Measurements from ENCODE around the gene TP63. TPM values are rescaled to one million over a fixed set of nuclear protein-coding genes. Genes with fewer than 3 reads are reported as not detected.

The TP63 gene
- total RNA-seq, 4 donors from 2014 or later, result 0.27 TPM; not detected in 3

DNA sequence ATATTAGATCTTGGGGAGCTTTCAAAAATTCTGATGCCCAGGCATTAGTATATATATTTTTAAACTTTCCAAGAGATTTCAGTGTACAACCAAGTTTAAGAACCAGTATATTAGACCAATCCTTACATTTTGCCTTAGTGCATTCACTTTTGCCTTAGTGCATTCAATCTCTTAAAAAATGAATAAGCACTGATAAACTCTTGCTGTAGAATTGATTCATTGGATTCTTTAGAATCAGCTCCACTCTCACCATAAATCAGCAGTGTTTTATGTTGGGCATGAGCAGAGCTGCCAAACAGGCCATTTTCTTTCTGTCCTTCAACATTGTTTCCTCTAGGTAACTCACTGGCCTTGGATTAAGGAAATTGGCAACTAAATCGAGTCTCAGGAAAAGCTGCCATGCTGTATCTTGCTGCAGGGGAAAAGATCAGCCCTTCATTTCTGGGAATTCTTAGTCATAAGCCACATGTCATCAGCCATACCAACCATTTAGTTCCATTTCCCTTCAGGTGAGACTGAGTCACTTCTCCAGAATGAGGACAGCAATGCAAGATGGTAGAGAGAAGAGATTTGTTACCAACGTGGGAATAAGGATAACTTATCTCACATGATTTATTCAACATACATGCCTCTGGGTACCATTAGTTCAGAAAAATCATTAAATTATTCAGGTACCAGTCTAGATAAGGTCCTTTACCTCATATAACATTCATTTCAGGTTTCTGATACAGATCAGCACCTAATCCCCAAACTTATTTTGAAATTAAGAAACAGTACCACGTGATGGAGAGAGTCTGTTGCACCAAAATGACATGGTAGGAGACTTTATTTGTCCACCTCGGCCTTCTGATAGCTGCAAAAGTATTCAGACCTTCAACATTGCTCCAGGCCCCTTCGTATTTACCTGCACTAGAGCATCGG, 297.0 kb downstream of the TP63 start:
- Histone ChIP-seq H3K9me3 (no peaks in the 10 kb centered on the region), H3K27ac (no peak overlapping the region), H3K36me3 (no peaks in the 10 kb centered on the region), H3K27me3 (no peaks in the 10 kb centered on the region), H3K4me3 (no peak overlapping the region), H3K4me1 (no peaks in the 10 kb centered on the region)
- no peak for DNase-seq
- TF ChIP-seq, protein P1, sequence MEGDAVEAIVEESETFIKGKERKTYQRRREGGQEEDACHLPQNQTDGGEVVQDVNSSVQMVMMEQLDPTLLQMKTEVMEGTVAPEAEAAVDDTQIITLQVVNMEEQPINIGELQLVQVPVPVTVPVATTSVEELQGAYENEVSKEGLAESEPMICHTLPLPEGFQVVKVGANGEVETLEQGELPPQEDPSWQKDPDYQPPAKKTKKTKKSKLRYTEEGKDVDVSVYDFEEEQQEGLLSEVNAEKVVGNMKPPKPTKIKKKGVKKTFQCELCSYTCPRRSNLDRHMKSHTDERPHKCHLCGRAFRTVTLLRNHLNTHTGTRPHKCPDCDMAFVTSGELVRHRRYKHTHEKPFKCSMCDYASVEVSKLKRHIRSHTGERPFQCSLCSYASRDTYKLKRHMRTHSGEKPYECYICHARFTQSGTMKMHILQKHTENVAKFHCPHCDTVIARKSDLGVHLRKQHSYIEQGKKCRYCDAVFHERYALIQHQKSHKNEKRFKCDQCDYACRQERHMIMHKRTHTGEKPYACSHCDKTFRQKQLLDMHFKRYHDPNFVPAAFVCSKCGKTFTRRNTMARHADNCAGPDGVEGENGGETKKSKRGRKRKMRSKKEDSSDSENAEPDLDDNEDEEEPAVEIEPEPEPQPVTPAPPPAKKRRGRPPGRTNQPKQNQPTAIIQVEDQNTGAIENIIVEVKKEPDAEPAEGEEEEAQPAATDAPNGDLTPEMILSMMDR (IDR thresholded peaks at IDR 0.05), result no peak
- no peak for TF ChIP-seq POLR2A (IDR thresholded peaks at IDR 0.05)

DNA sequence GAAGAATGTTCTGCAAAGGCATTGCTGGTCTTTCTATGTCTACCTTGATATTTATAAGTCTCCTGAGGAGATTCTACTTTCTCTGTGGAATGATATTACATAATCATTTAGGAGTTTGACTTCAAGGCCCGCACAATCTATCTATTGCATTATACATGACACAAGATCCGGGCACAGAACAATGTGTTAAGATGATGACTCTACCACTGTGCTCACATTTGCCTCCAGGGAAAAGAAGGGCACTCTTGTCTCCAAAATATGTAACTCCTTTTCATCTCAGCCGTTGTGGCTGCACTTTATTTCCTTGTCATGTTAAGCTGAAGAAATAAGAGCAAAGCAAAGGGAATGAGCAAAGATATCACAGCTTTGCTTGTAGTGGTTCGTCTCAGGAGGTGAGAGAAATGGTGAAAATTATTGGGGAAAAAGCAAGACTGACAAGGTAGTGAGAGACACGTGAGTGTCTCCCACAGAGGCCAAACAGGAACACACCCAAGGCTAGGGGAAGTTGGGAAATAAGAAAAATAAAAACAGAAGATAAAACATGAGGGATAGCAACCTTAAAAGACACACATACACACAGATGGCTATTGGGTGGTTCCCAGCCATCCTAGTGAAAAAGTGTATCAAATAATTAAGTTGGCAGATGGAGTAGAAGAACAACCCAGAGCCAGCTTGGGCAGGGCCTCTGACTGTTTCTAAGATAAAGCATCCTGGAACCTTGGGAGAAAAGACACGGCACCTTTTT, 305.2 kb downstream of the TP63 start:
- DNase-seq, result no peak
- Histone ChIP-seq H3K27ac (no peak overlapping the region), H3K4me1 (no peaks in the 10 kb centered on the region), H3K36me3 (no peaks in the 10 kb centered on the region), H3K27me3 (no peaks in the 10 kb centered on the region), H3K9me3 (no peaks in the 10 kb centered on the region), H3K4me3 (no peak overlapping the region)
- no peak for TF ChIP-seq POLR2A (IDR thresholded peaks at IDR 0.05)
- TF ChIP-seq, protein P1 (IDR thresholded peaks at IDR 0.05), result no peak

DNA sequence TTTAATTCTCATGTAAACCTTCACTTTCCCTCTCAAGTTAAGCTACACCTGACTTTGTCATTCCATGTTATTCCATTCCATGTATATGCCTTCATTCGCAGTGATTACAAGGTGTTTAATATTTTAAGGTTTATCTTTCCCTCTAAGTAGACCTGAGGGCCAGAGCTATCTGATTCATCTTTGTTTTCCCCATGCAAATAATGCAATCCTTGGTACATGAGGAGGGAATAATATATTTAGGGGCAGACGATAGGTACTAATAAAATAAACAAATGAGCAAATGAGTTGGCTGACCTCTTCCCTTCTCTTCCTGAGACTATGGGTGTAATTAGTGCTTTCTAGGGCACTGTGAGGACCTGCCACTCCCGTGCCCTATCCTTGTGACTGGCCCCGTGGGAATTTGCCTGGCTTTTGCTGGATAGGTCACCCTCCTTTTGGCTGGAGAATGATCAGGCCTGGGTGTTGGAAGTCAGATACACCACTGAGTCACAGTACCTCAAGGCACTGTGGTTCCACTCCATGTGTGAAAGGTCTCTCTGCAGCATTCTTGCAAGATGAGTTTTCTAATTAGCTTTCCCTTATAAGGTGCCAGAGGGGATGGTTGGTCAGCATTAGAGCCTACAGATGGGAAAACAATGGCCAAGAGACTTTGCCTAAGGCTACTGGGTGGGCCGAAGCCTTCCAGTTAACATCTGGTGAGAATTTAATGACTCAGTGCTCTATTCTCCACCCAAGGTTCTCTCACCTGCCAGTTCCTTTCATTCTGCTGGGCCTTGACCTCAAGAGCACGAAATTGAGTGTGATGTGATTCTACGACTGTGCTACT, 306.3 kb downstream of the TP63 start:
- TF ChIP-seq, protein P1 (IDR thresholded peaks at IDR 0.05), result no peak
- TF ChIP-seq POLR2A (IDR thresholded peaks at IDR 0.05), result no peak
- no peaks in the 10 kb centered on the region for H3K9me3 ChIP-seq
- H3K36me3 ChIP-seq, result no peaks in the 10 kb centered on the region
- no peak overlapping the region for H3K4me3 ChIP-seq
- DNase-seq, result no peak
- no peaks in the 10 kb centered on the region for H3K27me3 ChIP-seq
- H3K4me1 ChIP-seq, result peaks cover 0 to 3% (median 0%) of the 10 kb centered on the region in 4 donors
- H3K27ac ChIP-seq, result no peak overlapping the region

DNA sequence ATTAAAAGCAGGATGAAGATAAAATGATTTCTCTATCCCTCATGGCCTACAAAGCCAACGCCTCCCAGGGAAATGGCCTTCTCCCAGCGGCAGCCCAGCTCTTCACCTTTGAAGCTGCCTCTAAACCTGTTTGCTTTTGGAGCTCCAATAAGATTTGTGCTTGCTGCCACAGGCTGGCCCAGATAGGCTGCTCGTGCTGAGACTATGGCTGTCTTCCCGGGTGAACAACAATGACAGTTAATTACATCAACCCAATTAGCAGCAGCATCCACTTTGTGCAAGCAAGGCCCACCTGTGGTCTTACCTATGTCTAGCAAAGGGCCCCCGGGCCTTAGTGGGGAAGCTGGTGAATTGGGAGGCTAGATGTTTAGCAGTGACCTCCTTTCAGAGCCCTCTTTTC, 309.9 kb downstream of the TP63 start:
- Histone ChIP-seq H3K27me3 (no peaks in the 10 kb centered on the region), H3K4me3 (no peak overlapping the region), H3K9me3 (no peaks in the 10 kb centered on the region), H3K27ac (peak overlapping the region in 1 of 4 donors; percentile 15), H3K4me1 (peaks cover 0 to 3% (median 0%) of the 10 kb centered on the region in 4 donors), H3K36me3 (no peaks in the 10 kb centered on the region)
- no peak for DNase-seq
- TF ChIP-seq, protein P1 (IDR thresholded peaks at IDR 0.05), result no peak
- TF ChIP-seq POLR2A (IDR thresholded peaks at IDR 0.05), result no peak

DNA sequence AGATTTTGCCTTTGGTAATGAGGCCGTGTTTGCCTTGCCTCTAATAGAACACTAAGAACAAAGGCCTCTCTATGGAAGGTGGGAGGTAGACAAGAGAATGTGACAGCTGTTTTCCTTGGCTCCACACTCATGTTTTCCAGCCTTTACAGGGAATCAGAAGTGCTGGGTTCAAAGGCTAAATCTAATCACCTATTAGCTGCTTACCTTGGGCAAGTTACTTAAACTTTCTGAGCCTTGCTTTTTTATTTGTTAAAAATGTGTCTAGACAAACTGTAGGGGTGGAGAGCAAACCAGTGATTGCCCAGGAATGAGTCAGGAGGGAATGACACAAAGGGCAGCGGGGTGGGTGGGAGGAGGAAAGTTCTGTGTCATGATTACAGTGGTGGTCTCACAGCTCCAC, 310.5 kb downstream of the TP63 start:
- TF ChIP-seq, protein P1 (IDR thresholded peaks at IDR 0.05), result no peak
- TF ChIP-seq POLR2A (IDR thresholded peaks at IDR 0.05), result no peak
- DNase-seq, result no peak
- H3K27ac ChIP-seq, result peak overlapping the region in 1 of 4 donors; percentile 15
- H3K4me3 ChIP-seq, result no peak overlapping the region
- H3K4me1 ChIP-seq, result peaks cover 0 to 3% (median 0%) of the 10 kb centered on the region in 4 donors
- H3K36me3 ChIP-seq, result no peaks in the 10 kb centered on the region
- no peaks in the 10 kb centered on the region for H3K9me3 ChIP-seq
- no peaks in the 10 kb centered on the region for H3K27me3 ChIP-seq

Measured in Peyer's patch (tissue), 4 donors.